GM12801 (cell line): ENCODE measurements around the gene SURF4.

ENCODE experiments used
- CTCF ChIP-seq: IDR thresholded peaks from one replicate; pipeline ENCODE4 v1.5.1; 2011; ENCODE audit warnings: control low read depth; ENCODE audit not compliant: insufficient read length; ENCODE audit errors: extremely low read depth

SURF4 gene

GRCh38 chr9:133403766-133404453 is 28.1 kb upstream of the SURF4 start:
- TF ChIP-seq CTCF: no peak

- no peak for TF ChIP-seq CTCF
Measured at GRCh38 chr9:133402689-133403088, 26.8 kb upstream of the SURF4 start.

GRCh38 chr9:133401588-133401987 is 25.7 kb upstream of the SURF4 start:
- TF ChIP-seq CTCF: no peak

GRCh38 chr9:133400292-133400691 is 24.4 kb upstream of the SURF4 start:
- TF ChIP-seq CTCF: no peak

- TF ChIP-seq CTCF: no peak
Measured at GRCh38 chr9:133397895-133398294, 22.0 kb upstream of the SURF4 start.

GRCh38 chr9:133397370-133397769 is 21.5 kb upstream of the SURF4 start:
- TF ChIP-seq CTCF: no peak

- no peak for TF ChIP-seq CTCF
Measured at GRCh38 chr9:133396952-133397351, 21.1 kb upstream of the SURF4 start.
